Hepatocyte (in vitro differentiated cells): ENCODE data around the gene CDKN3. TPM values are rescaled to one million over a fixed set of nuclear protein-coding genes. Genes with fewer than 3 reads are reported as not detected.
A peak's percentile ranks its signal among the peaks of the same experiment; 100 is the strongest.

ENCODE experiments used
- DNase-seq: peaks from one replicate; pipeline ENCODE4 v3.0.0-alpha.2; 2016; ENCODE audit warnings: low spot score
- H2AFZ ChIP-seq: fragments of 200-600 bp; sonication (generic); 2 replicates; pipeline ENCODE4 v1.6.0; 2016; ENCODE audit warnings: antibody characterized with exemption, mild to moderate bottlenecking
- H3K27ac ChIP-seq: fragments of 200-600 bp; sonication (generic); 2 replicates; pipeline ENCODE4 v1.5.1; 2016; ENCODE audit warnings: mild to moderate bottlenecking
- H3K27me3 ChIP-seq: fragments of 200-600 bp; sonication (generic); 2 replicates; pipeline ENCODE4 v1.6.1; 2016
- H3K36me3 ChIP-seq: fragments of 200-600 bp; sonication (generic); replicated peaks from 2 replicates; pipeline ENCODE4 v1.5.1; 2016; ENCODE audit warnings: low read depth; ENCODE audit not compliant: insufficient read depth
- H3K4me1 ChIP-seq: fragments of 200-600 bp; sonication (generic); 2 replicates; pipeline ENCODE4 v1.5.1; 2016; ENCODE audit warnings: mild to moderate bottlenecking, moderate library complexity; ENCODE audit not compliant: insufficient read depth
- H3K4me2 ChIP-seq: fragments of 200-600 bp; sonication (generic); 2 replicates; pipeline ENCODE4 v1.6.0; 2016
- H3K4me3 ChIP-seq: fragments of 200-600 bp; sonication (generic); 2 replicates; pipeline ENCODE4 v1.5.1; 2016; ENCODE audit warnings: mild to moderate bottlenecking
- H3K79me2 ChIP-seq: fragments of 200-600 bp; sonication (generic); 2 replicates; pipeline ENCODE4 v1.6.0; 2017; ENCODE audit warnings: mild to moderate bottlenecking
- H3K9me2 ChIP-seq: fragments of 200-600 bp; sonication (generic); replicated peaks from 2 replicates; pipeline ENCODE4 v1.6.0; 2017; ENCODE audit warnings: mild to moderate bottlenecking; ENCODE audit not compliant: insufficient read depth
- H3K9me3 ChIP-seq: fragments of 200-600 bp; sonication (generic); 2 replicates; pipeline ENCODE4 v1.5.1; 2016; ENCODE audit warnings: low read depth, mild to moderate bottlenecking
- H4K20me1 ChIP-seq: fragments of 200-600 bp; sonication (generic); 2 replicates; pipeline ENCODE4 v1.6.0; 2016; ENCODE audit warnings: mild to moderate bottlenecking; ENCODE audit not compliant: insufficient read depth, poor library complexity, severe bottlenecking
- CTCF ChIP-seq: fragments of 200-600 bp; sonication (generic); IDR thresholded peaks from 2 replicates; pipeline ENCODE4 v1.5.1; 2016; ENCODE audit warnings: antibody characterized with exemption, mild to moderate bottlenecking; ENCODE audit not compliant: poor library complexity
- EZH2 ChIP-seq: fragments of 200-600 bp; sonication (generic); IDR thresholded peaks from 2 replicates; pipeline ENCODE4 v1.6.1; 2016; ENCODE audit warnings: antibody characterized with exemption, mild to moderate bottlenecking, borderline replicate concordance
- EZH2phosphoT487 ChIP-seq: fragments of 200-600 bp; sonication (generic); IDR thresholded peaks from one replicate; pipeline ENCODE4 v1.6.1; 2018; ENCODE audit warnings: antibody characterized with exemption, mild to moderate bottlenecking, low read depth, moderate library complexity; ENCODE audit not compliant: unreplicated experiment, severe bottlenecking
- WGBS: methylation state at CpG from one replicate; pipeline ENCODE4 v1.1.6; 2016; ENCODE audit warnings: low lambda C conversion rate; ENCODE audit errors: missing lambda C conversion rate; 5-methylcytosine and 5-hydroxymethylcytosine counted together
- polyA plus RNA-seq: library from polyadenylated mRNA; unstranded; fragments of >200 nt; fragmentation: Nextera tagmentation; extraction: Ambion mirVana; gene quantifications from 2 replicates; pipeline ENCODE4 v1.2.1, GENCODE V29; 2016
- total RNA-seq: library from RNA; depleted of rRNA; stranded (reverse); fragments of >200 nt; gene quantifications from 2 replicates; pipeline ENCODE4 v1.2.3, GENCODE V29; 2014

Gene CDKN3
- total and polyA plus RNA-seq, 2 experiments from 2014 or later, result 11.7 to 18.8 TPM

- H3K9me3 ChIP-seq, result no peaks in the 10 kb centered on the region
- H3K27ac ChIP-seq, result no peak overlapping the region
- H4K20me1 ChIP-seq, result no peaks in the 10 kb centered on the region
- no peaks in the 10 kb centered on the region for H3K36me3 ChIP-seq
- H2AFZ ChIP-seq, result no peak overlapping the region
- TF ChIP-seq EZH2phosphoT487, result no peak
- no peak for TF ChIP-seq CTCF
- no peak for TF ChIP-seq EZH2
- 84% methylated on average over 24 of the region's 24 CpGs for WGBS
- DNase-seq, result no peak
- H3K9me2 ChIP-seq, result no peaks in the 10 kb centered on the region
- H3K4me2 ChIP-seq, result no peak overlapping the region
- H3K4me3 ChIP-seq, result no peak overlapping the region
- H3K4me1 ChIP-seq, result peaks cover 15% of the 10 kb centered on the region
- H3K79me2 ChIP-seq, result no peaks in the 10 kb centered on the region
- no peaks in the 10 kb centered on the region for H3K27me3 ChIP-seq
These were observed 47.7 kb upstream of the CDKN3 start for GRCh38 chr14:54348923-54349620.

GRCh38 chr14:54349713-54350112, 47.1 kb upstream of the CDKN3 start:
- Histone ChIP-seq H3K36me3 (no peaks in the 10 kb centered on the region), H3K27ac (no peak overlapping the region), H2AFZ (no peak overlapping the region), H3K27me3 (no peaks in the 10 kb centered on the region), H3K9me3 (no peaks in the 10 kb centered on the region), H4K20me1 (no peaks in the 10 kb centered on the region), H3K4me1 (peaks cover 19% of the 10 kb centered on the region), H3K4me2 (no peak overlapping the region), H3K79me2 (no peaks in the 10 kb centered on the region), H3K9me2 (no peaks in the 10 kb centered on the region), H3K4me3 (no peak overlapping the region)
- DNase-seq, result no peak
- TF ChIP-seq EZH2 (no peak), EZH2phosphoT487 (no peak), CTCF (no peak)
- WGBS, result 71% methylated on average over 2 of the region's 2 CpGs

- Histone ChIP-seq H3K4me1 (peaks cover 20% of the 10 kb centered on the region), H4K20me1 (no peaks in the 10 kb centered on the region), H2AFZ (no peak overlapping the region), H3K4me3 (no peak overlapping the region), H3K4me2 (peak overlapping the region; percentile 11), H3K27ac (no peak overlapping the region), H3K9me3 (no peaks in the 10 kb centered on the region), H3K27me3 (no peaks in the 10 kb centered on the region), H3K79me2 (no peaks in the 10 kb centered on the region), H3K9me2 (no peaks in the 10 kb centered on the region), H3K36me3 (no peaks in the 10 kb centered on the region)
- 36% methylated on average over 3 of the region's 3 CpGs for WGBS
- no peak for TF ChIP-seq EZH2
- no peak for DNase-seq
These were observed 46.6 kb upstream of the CDKN3 start for GRCh38 chr14:54350203-54350602.

- H3K4me2 ChIP-seq, result peak overlapping the region; percentile 70
- H4K20me1 ChIP-seq, result no peaks in the 10 kb centered on the region
- peaks cover 20% of the 10 kb centered on the region for H3K4me1 ChIP-seq
- WGBS, result 73% methylated on average over 6 of the region's 6 CpGs
- H3K79me2 ChIP-seq, result no peaks in the 10 kb centered on the region
- peak overlapping the region; percentile 83 for H3K27ac ChIP-seq
- no peaks in the 10 kb centered on the region for H3K9me3 ChIP-seq
- no peaks in the 10 kb centered on the region for H3K36me3 ChIP-seq
- no peak for DNase-seq
- peak overlapping the region; percentile 3 for H2AFZ ChIP-seq
- TF ChIP-seq EZH2phosphoT487 (no peak), CTCF (no peak), EZH2 (no peak)
- H3K4me3 ChIP-seq, result no peak overlapping the region
- H3K9me2 ChIP-seq, result no peaks in the 10 kb centered on the region
- no peaks in the 10 kb centered on the region for H3K27me3 ChIP-seq
These were observed 43.5 kb upstream of the CDKN3 start for GRCh38 chr14:54353266-54353665.
